ENCODE data around the gene ZNF695.

Gene ZNF695

GRCh38 chr1:246959944-246960693, 47.7 kb downstream of the ZNF695 start:
- no peak for DNase-seq (ENCODE audit: low spot score)

GRCh38 chr1:246954126-246954525, 53.7 kb downstream of the ZNF695 start:
- no peak for DNase-seq (ENCODE audit: low spot score)

GRCh38 chr1:246951413-246951812, 56.4 kb downstream of the ZNF695 start:
- DNase-seq (ENCODE audit: low spot score), result no peak

GRCh38 chr1:246949956-246950355, 57.9 kb downstream of the ZNF695 start:
- no peak for DNase-seq (ENCODE audit: low spot score)

- DNase-seq (ENCODE audit: low spot score), result peak; percentile 38
Observed at GRCh38 chr1:246947255-246947654, 60.6 kb downstream of the ZNF695 start.

GRCh38 chr1:246946366-246946765, 61.5 kb downstream of the ZNF695 start:
- DNase-seq (ENCODE audit: low spot score), result no peak
